SKM-1 (cell line): ENCODE measurements around the gene RBSN.
"Not testable (repeated sequence)": the region's sequence is repeated elsewhere in the genome, so short reads cannot be mapped to it uniquely, and the experiment has no call there.

Experiments
- DNase-seq: peaks from one replicate; lab custom pipeline; 2025; ENCODE audit not compliant: unreplicated experiment; lab: John Stamatoyannopoulos, UW

Gene RBSN

GRCh38 chr3:15098503-15099363, at the start of gene RBSN:
Gene RBSN, minus strand, starts transcription at chr3:15099148. Its CDS starts 3,028 bp downstream, at chr3:15096120.
- peak; percentile 93 for DNase-seq

- DNase-seq: no peak
Observed at GRCh38 chr3:15148614-15149013, 49.7 kb upstream of the RBSN start.

- not testable (repeated sequence) for DNase-seq
Observed at GRCh38 chr3:15136885-15137284, 37.9 kb upstream of the RBSN start.

GRCh38 chr3:15134968-15135367, 36.0 kb upstream of the RBSN start:
- not testable (repeated sequence) for DNase-seq

- not testable (repeated sequence) for DNase-seq
Observed at GRCh38 chr3:15128403-15128802, 29.5 kb upstream of the RBSN start.

- not testable (repeated sequence) for DNase-seq
Observed at GRCh38 chr3:15126975-15127374, 28.0 kb upstream of the RBSN start.

- no peak for DNase-seq
Observed at GRCh38 chr3:15122398-15122797, 23.4 kb upstream of the RBSN start.

- no peak for DNase-seq
Observed at GRCh38 chr3:15121936-15122335, 23.0 kb upstream of the RBSN start.

GRCh38 chr3:15120986-15121385, 22.0 kb upstream of the RBSN start:
- no peak for DNase-seq

- no peak for DNase-seq
Observed at GRCh38 chr3:15117011-15117410, 18.1 kb upstream of the RBSN start.

- DNase-seq: no peak
Observed at GRCh38 chr3:15116032-15116669, 17.2 kb upstream of the RBSN start.

- no peak for DNase-seq
Observed at GRCh38 chr3:15114466-15115358, 15.8 kb upstream of the RBSN start.

GRCh38 chr3:15113884-15114283, 14.9 kb upstream of the RBSN start:
- DNase-seq: no peak

GRCh38 chr3:15113471-15113870, 14.5 kb upstream of the RBSN start:
- DNase-seq: no peak

GRCh38 chr3:15112011-15112410, 13.1 kb upstream of the RBSN start:
- no peak for DNase-seq

- no peak for DNase-seq
Observed at GRCh38 chr3:15110206-15110605, 11.3 kb upstream of the RBSN start.

- no peak for DNase-seq
Observed at GRCh38 chr3:15108869-15109268, 9.9 kb upstream of the RBSN start.

GRCh38 chr3:15108082-15108545, 9.2 kb upstream of the RBSN start:
- DNase-seq: peak; percentile 43

GRCh38 chr3:15107075-15107947, 8.4 kb upstream of the RBSN start:
- no peak for DNase-seq

- DNase-seq: no peak
Observed at GRCh38 chr3:15102836-15103235, 3.9 kb upstream of the RBSN start.
